ENCODE measurements around the gene MTG2.
A peak's percentile ranks its signal among the peaks of the same experiment; 100 is the strongest.

MTG2 gene

DNA sequence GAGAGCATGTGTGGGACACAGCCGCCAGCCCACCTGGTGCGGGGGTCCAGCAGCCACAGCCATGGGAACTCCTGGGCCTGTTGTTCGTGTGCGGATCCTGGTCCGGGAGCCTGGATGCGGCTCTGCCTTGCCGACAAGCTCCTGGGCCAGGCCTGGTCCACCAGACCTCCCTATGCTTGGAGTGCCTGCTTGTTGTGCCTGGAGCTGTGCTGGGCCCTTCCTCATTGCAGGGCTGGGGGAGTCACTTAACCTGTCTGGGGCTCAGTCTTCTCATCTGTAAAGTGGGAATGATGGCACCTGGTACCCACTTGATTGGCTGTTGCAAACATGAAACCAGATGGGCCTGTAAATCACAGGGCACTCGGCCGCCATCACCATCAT is 52.9 kb downstream of the MTG2 start:
- DNase-seq (ENCODE audit: low spot score), result no peak

DNA sequence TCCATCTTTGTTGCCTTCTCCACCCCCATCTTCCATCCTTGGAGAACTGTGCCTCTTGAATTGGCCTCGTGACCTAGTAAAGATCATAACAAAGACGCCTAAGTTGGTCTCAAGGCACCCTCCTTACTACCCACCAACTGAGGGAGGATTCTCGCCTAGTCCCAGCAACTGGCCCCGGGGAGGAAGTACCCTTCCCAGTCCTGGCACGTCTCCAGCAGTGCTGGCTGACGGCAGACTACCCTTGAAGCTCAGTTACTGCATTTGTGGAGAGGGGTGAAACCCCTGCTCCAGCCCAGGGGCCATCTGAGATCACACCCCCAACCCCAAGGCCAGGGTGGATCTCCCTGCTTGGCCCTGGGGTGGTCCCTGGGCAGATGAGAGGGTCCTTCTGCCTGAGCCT is 53.4 kb downstream of the MTG2 start:
- no peak for DNase-seq (ENCODE audit: low spot score)

DNA sequence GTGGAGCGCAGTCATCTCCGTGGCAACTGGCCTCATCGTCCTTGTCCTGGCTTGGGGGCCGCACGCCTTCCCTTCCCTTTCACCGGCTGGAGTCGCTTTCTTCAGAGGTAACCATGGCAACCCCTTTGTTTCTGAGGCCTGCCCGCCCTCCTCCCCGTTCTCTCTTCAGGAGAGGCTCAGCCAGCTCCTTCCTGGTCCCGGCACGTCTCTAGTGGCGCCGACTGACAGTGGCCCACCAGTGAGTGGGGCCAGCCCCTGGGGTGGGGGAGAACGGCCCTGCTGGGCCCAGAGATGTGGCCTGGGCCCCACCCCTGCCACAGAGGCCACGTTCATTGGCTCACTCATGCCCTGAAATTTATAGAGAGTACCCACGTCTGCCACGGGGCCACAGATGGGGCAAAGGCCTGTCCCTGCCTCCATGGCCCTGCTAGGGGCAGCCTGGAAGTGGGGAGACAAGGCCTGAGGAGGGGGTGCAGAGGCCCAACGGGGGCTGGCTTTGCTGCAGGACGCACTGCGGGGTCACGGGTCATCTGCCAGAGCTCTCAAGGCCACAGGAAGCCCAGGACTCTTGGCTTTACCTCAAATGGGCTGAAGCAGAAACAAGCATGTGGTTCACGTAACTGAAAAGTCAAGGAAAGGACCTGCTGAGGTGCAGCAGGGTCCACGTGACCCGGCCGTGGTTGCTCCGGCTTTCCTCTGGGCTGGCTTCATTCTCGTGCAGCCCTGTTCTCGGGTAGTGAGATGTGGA is 54.1 kb downstream of the MTG2 start:
- DNase-seq (ENCODE audit: low spot score), result no peak

DNA sequence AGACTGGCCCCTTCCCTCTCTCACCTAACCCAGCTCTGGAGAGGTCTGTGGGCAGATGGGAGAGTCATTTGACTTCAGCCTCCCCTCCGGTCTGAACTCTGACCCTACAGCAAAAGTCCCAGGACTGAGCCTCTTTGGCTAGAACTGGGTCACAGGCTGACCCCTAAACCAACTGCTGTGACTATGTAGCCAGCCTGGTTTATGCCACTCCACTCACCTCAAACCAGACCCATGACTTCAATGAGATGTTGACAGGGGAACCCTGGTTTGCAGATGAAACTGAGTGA is 54.6 kb downstream of the MTG2 start:
- no peak for DNase-seq (ENCODE audit: low spot score)

DNA sequence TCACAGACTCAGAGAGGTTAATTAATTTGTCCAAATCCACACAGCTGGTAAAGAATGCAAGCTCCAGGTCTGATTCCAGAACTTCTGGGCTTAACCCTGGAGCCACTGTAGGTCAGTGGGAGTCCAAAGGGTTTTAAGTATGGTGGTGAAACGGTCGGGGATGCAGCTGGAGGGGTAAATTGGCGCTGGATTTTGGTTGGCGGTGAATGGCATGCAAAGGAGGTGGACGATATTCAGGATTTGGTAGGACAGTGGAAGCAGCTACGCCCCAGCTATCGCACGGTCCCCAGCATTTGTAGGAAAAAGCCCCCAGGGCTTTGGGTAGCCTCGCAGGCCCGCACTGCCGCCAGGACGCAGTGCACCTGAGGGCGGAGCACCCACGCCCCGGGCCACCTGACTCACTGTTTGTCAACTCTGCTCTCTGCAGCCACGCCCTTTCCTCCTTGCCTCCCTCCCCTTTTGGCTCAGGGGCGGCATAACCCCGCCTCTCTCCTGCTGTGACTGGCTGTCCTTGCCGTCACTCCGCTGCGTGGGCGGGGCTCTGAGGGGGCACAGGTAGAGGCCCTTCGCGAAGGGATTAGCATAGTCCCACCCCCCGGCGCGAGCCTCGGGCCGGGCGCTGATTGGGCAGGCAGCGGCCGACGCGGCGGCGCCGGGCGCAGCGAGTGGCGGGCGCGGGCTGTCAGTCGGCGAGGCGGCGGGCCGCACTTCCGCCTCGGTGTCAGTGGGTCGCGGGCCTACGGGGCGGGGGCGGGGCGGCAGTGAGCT is 55.2 kb downstream of the MTG2 start, which contains the start of gene OSBPL2:
OSBPL2 (plus strand) TSS at position 721 of the 768 bp plus-strand sequence. CDS start 17,664 bp downstream, outside the sequence.
- peak; percentile 99 for DNase-seq (ENCODE audit: low spot score)

DNA sequence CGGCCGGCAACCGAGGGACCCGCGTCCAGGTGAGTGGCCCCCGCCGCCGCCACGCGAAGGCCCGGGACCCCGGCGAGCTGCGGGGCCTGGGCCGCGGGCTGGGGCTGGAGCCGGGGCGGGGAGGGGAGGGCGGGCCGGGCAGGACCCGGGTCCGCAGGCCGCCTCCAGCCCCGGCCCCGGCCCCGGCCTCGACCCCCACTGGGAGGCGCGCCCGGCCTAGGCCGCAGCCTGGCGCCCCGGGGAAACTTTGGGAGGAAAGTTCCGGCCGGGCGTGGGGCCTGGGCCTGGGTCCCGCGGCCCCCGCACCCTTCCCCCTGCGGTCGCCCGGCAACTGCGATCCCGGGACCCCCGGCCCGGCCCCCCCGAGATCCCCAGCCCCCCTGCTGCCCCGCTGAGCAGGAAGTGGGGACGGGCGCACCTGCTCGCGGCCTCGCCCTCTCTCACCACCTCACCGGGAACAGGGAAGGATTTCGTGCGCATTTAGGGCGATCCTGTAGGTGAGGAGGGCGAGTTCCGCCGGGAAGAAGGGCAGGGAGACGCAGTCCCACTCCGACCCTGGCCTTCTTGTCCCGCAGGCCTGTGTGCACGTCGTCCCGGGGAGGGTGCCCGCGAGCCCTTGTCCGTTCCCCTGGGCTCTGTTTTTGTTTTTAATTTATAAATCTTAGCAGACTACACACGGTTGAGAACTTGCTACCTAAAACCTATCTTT is 55.9 kb downstream of the MTG2 start:
- no peak for DNase-seq (ENCODE audit: low spot score)

DNA sequence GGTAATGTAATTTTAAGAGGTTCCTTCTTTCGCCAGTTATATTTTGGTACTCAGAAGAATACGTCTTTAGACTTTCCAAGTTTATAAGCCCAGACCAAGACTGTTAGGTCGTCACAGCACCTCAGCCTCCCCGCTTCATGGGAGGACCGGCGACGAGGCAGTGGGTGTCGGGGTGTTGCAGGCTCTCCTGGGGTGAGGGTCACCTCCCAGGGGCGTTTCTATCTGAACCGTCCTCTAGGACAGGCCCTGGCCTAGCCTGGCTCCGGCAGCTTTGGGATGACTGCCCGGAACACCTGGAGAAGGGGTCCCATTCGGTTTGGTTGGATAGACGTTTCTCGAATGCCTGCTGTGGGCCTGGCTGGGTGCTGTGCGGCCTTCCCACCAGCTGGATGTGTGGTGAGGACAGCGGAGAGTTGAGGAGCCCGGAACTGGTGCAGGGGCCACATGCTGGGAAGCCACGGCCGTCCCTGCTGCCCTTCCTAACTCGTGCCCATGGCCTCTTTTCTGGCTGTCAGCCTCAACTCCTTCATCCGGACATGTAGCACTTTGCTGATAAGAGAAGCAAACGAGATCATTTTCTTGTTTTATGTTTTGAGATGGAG is 56.6 kb downstream of the MTG2 start:
- no peak for DNase-seq (ENCODE audit: low spot score)

DNA sequence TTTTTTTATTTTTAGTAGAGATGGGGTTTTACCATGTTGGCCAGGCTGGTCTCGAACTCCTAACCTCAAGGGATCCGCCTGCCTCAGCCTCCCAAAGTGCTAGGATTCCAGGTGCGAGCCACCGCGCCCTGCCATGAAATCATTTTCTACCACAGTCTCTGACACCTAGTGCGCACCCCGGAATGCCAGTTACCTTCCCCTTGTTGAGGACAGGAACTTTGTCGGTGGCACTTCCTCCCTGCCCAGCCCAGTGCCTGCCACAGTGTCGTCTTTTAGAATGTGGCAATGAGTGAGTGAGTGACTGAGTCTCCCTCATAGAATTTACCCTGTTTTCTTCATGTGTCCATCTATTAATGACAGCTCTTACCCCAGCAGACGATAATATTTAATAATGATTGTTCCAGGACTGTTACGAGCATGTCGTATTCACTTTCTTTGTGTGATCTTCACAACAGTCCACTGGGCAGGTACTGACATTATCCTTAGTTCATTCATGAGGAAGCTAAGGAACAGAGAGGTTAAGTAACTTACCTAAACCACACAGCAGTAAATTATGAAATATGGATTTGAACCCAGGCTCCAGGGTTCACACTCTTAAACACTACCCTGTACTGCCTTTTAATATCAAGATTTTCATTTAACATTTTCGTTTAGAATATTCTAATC is 57.3 kb downstream of the MTG2 start:
- no peak for DNase-seq (ENCODE audit: low spot score)

DNA sequence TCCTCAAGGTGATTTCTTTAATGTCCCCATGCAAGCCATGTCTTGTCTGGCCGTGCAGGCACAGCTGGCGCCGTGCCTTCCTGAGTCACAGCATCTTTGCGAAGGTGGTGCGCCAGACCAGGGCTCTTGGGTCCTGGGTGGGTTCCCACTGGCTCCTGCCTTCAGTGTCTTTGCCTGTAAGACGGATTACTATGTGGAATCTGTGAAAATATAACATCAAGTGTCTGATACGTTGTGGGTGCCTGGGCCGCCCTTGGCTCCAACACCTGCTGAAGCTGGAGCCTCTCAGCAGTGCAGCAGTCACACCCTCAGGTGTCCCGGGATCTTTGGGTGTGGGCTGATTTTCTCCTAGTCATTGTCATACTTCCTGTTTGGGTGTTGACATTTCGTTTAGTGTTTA is 58.7 kb downstream of the MTG2 start:
- no peak for DNase-seq (ENCODE audit: low spot score)

DNA sequence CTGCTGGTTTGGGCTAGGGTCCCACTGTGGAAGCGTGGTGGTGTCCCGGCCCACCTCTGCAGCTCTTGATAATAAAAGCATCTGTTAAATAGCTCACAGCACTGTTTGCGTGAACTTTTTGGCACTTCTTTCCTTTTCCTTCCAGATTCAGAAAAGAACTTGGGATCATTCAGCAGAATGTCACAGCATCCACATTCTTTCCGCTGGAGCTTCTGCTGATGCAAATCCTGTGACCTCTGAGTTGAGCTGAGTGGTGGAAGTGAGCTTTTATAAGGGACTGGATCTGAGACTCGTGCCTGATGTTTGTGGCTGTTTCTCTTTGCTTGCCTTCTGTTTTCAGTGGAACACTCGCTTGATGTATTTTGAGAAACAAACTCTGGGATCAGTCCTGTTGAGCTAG is 59.3 kb downstream of the MTG2 start:
- no peak for DNase-seq (ENCODE audit: low spot score)

DNA sequence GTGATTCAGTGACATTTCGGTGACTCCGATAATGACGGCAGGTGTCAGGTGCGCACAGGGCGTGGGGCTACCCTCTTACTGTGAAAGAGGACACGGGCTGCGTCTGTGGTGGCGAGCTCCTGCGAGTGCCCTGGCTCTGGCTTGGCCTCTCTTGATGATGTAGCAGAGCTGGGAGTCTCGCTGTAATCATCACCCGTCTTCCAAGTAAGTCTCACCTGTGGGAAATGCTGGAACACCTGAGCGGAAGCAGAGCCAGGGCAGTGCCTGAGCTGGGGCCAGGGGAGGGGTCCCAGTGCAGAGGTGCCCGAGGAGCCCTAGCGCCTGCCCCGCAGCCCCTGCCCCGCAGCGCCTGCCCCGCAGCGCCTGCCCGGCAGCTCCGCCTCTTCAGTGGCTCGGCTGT is 60.3 kb downstream of the MTG2 start:
- DNase-seq (ENCODE audit: low spot score), result no peak

DNA sequence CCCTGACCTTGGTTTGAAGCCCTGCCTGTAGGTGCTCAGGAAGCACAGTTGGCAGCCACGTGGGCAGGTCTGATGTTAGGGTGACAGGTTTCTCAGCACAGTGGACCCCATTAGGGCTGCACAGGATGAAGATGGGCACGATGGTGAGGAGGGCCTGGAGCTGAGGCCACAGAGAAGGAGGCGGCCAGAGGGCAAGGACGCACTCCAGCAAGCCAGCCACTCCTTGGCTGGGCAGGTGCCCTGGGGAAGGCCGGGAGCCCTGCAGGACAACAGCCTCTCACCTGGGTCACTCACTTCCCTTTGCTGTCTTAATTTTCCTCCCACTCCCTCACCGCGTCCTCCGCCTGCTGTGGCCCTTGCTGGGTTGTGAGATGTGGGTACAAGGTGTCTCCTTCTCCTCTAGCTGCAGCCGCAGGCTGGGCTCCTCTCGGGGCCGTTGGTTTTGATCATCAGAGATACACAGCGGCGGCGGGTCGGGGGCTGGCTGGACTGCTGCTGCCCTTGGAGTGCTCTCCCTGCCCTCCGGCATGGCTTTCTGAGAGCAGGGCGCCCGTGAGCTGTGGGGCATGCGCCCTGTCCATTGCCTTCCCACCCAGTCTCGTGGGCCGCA is 61.2 kb downstream of the MTG2 start:
- DNase-seq (ENCODE audit: low spot score), result no peak

DNA sequence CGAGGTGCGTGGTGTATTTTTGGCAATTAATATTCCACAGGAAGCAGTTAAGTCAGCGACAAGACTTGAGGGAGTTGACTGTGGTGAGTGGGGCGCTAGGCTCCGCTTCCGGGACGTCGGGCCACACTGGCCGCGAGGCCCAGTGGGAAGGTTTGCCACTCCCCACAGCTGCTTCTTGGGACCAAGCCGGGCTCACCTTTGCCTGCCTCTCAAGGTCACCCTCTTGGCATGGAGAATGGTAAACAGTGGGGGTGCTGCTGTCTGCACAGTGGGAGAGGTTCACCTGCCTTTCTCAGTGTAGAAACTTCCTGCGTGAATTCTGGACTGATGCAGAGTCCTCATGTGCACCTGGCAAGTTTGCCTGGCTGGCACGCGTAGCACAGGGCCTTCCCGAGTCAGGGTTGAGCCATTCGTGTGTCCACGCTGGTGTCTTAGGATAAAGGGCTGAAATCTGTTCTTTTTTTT is 61.8 kb downstream of the MTG2 start:
- DNase-seq (ENCODE audit: low spot score), result no peak

DNA sequence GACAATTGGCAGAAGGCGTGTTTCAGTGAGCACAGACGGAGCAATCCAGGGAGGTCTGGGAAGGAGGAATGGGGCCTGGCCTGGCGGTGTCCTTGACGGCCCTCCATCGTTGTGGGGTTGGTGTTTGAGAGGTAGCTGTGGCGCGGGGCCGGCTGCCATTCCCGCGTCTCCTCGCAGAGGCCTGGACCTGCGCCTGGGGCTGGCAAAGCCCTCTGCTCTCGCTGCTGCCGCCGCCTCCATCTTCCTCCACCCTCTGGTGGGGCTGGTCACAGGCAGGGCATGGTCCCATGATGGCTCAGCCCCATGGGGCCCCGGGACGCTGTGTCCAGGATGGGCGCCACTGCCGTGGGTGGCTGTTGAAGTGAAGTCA is 63.1 kb downstream of the MTG2 start:
- DNase-seq (ENCODE audit: low spot score), result no peak

DNA sequence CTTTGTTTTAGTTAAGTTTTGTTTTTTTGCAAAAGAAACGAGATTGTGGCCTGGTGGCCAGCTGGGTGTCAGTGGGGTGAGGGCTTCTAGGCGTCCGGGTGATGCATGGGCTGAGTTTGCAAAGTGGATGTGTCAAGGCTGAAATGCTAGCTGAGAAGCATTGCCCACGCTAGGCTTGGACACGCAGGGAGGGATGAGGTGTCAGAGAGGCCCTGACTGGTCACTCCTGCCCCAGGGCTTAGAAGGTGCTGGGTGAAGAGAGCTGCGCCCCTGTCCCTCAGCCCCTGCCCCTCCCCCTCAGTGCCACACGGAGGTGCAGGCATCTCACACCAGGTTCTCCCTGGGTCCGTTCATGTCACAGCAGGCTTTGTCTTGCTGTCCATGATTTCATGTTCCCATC is 63.6 kb downstream of the MTG2 start:
- DNase-seq (ENCODE audit: low spot score), result no peak

DNA sequence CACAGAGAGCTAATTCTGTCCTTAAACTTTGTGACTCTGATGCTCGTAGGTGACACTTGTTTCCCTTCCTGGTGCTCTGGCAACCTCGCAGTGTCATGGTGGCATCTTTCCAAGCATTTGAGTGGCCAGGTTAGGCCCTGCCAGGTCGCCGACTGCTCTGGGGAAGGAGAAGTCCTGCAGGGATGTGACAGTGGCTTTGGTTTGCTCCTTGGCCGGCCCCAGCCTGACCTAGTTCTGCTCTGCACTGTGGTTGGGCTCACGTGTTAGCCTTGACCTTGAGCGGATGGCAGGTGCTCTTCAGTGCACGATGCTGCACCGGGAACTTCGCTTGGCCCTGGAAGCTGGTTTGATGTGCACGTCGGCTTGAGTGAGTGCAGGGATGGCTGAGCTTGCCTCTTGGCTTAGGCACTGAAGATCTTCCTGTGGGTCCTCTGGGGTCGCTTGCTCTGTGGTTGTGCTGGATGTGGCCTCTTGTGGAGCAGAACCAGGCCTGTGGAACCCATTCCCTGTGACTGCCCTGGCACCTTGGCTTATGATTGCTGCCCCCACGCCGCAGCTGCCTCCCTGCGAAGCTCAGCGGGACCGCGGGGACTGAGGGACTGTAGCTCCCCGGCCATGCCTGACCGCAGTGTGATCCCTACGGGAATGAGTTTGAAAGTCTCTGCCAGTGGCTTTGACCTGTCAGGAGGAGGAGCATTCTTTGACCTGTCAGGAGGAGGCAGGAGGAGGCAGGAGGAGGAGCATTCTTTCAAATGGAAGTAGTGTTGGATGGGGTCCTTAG is 64.2 kb downstream of the MTG2 start:
- DNase-seq (ENCODE audit: low spot score), result no peak

DNA sequence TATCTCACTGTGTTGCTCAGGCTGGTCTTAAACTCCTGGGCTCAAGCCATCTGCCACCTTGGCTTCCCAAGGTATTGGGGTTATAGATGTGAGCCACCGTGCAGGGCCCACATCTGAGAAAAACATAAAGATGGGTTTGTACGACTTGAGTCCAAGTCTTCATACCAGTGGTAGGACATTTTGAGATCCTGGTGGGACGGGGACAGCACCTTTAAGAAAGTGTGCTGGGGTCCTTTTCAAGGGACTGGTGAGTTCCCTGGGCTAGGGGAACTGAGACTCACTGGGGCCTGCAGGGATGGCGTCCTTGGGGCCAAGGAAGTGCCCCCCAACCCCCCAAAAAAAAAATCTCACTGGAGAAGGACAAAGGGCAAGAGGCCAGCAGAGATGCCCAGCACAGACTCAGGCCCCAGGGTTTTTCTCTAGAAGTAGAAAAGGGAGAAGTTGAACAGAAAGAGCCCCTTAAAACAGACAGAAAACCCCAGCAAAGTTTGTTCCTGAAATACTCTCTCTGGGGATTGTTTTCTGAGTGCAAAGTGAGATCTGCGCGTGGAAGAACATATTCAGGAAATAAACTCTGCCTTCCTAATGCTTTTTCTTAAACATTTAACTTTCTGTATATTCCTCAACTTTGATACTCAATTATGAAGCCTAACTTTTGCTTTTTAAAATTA is 66.2 kb downstream of the MTG2 start:
- DNase-seq (ENCODE audit: low spot score), result no peak

DNA sequence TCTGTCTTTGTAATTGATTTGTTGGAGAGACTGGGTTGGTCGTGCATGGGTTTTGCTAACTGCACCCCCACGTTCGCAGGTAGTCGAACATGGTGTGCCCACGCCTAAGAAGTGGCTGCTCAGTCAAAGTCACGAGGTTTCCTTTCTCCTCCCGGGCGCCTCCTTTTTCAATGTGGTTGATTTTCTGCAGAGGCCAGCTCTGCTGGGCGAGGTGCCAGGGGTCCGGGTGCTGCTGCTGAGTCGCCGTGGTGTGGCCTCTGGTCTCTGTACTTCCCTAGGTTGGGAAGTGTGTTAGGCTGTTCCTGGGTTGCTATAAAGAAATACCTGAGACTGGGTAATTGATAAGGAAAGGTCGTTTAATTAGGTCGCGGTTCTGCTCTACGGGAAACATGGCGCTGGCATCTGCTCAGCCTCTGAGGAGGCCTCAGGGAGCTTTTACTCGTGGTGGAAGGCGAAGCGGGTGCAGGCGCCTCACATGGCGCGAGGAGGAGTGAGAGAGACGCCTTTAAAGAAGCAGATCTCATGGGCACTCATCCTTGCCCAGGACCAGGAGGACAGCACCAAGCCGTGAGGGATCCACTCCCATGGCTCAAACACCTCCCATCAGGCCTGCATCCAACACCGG is 69.6 kb downstream of the MTG2 start:
- no peak for DNase-seq (ENCODE audit: low spot score)
